MM.1S (cell line): Measurements from ENCODE around the gene SPDYE16.
"Not testable (repeated sequence)": the region's sequence is repeated elsewhere in the genome, so short reads cannot be mapped to it uniquely, and the experiment has no call there.

Experiments used
- CTCF ChIP-seq: fragments of 300-600 bp; sonication (generic); IDR thresholded peaks from 2 replicates; pipeline ENCODE4 v1.5.1; 2016; ENCODE audit warnings: antibody characterized with exemption, low read length, mixed read lengths
- EZH2 ChIP-seq: fragments of 300-600 bp; sonication (generic); optimal IDR thresholded peaks from 2 replicates; pipeline ENCODE3; 2017; ENCODE audit warnings: low read depth, mild to moderate bottlenecking, antibody characterized with exemption, low read length, mixed read lengths

GRCh38 chr7:76516932-76517331 is 26.2 kb downstream of the SPDYE16 start:
- not testable (repeated sequence) for TF ChIP-seq CTCF, EZH2
